Stimulated activated naive CD4-positive, alpha-beta T cell (primary cell): ENCODE data around the gene TMEM217.

Experiments
- DNase-seq, 6 experiments: peaks; one replicate each; lab custom pipeline; 2025; lab: John Stamatoyannopoulos, UW

TMEM217 gene

DNA sequence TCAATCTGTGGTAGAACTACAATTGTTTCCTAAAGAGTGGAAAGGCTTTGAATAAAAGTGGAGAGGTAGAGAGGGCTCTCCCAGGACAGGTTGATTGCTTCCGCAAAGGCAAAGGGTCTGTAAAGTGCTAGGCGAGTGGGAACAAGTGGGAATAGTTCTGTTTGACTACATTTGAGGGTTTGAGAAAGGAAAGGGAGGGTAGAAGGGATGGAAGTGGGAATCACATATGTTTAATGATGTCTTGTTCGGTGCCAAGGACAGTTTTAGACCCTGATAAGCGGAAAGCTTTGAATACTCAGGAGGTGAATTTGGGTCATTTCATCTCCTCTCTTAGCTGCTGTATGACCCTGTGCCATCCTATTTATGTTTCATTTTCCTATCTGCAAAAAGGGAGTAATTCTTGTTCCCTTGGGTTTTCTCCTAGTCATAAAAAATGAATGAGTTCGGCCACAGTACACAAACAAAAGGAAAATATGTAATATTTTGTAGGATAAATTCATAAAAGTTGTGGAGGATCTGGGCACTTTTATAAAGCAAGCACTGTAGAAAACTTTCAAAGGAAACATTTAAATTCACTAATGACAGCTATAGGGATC lies 89.7 kb downstream of the TMEM217 start:
- no peak for DNase-seq

DNA sequence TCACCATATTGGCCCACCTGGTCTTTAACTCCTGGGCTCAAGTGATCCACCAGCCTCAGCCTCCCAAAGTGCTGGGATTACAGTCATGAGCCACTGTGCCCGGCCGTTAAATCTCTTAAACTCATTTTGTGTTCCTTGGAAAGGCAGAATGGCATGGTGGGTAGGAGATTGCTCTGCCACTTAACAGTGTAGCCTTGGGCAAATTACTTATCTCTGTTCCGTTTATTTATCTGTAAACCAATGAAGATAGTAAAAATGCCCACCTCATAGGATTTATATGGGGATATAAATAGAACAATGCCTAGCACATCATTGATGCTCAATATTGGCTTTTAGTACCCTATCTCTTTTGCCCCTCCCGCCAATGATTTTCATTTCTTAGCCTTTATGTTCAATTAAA lies 95.2 kb downstream of the TMEM217 start:
- no peak for DNase-seq
